ENCODE data around the gene PEX11G.

Gene PEX11G

GRCh38 chr19:7488736-7489353, at the start of gene PEX11G:
TSS of gene PEX11G (minus strand) at chr19:7489035. CDS start at chr19:7489010, 25 bp downstream.
- peak; percentile 92 for DNase-seq

- DNase-seq, result no peak
Observed at GRCh38 chr19:7535998-7536695, 47.3 kb upstream of the PEX11G start.

GRCh38 chr19:7535047-7535997, 46.5 kb upstream of the PEX11G start, which contains the start of gene PNPLA6:
TSS of gene PNPLA6 (plus strand) at chr19:7535717. CDS start at chr19:7535789, 72 bp downstream.
- DNase-seq, result peak; percentile 95

GRCh38 chr19:7534531-7535046, 45.8 kb upstream of the PEX11G start:
- peak; percentile 60 for DNase-seq

- DNase-seq, result peak; percentile 89
Observed at GRCh38 chr19:7533925-7534480, 45.2 kb upstream of the PEX11G start.

GRCh38 chr19:7533281-7533885, 44.5 kb upstream of the PEX11G start:
- DNase-seq, result peak; percentile 67

GRCh38 chr19:7529610-7530490, 41.0 kb upstream of the PEX11G start:
- no peak for DNase-seq

GRCh38 chr19:7529246-7529600, 40.4 kb upstream of the PEX11G start:
- DNase-seq, result no peak

GRCh38 chr19:7528522-7529245, 39.8 kb upstream of the PEX11G start:
- DNase-seq, result no peak

GRCh38 chr19:7528192-7528519, 39.3 kb upstream of the PEX11G start:
- DNase-seq, result no peak

- no peak for DNase-seq
Observed at GRCh38 chr19:7527516-7528191, 38.8 kb upstream of the PEX11G start.

GRCh38 chr19:7526059-7526929, 37.5 kb upstream of the PEX11G start:
- DNase-seq, result no peak

GRCh38 chr19:7524992-7525739, 36.3 kb upstream of the PEX11G start:
- no peak for DNase-seq

- DNase-seq, result no peak
Observed at GRCh38 chr19:7524523-7524922, 35.7 kb upstream of the PEX11G start.

- DNase-seq, result peak; percentile 41
Observed at GRCh38 chr19:7522923-7523667, 34.3 kb upstream of the PEX11G start.

- peak; percentile 97 for DNase-seq
Observed at GRCh38 chr19:7522072-7522922, 33.5 kb upstream of the PEX11G start, which contains the start of gene MCOLN1. TSS of gene MCOLN1 (plus strand) at chr19:7522624. CDS start at chr19:7522751, 127 bp downstream.
